Activated CD4-positive, alpha-beta T cell treated with anti-CD3 and anti-CD28 coated beads, Interleukin-2, Interleukin-6, amounts not matched to agents 100 ng/mL and 50 ng/mL, durations not matched to agents 16 hours and 8 hours (primary cell): Measurements from ENCODE around the gene GNL3.
"Not testable (repeated sequence)": the region's sequence is repeated elsewhere in the genome, so short reads cannot be mapped to it uniquely, and the experiment has no call there.

ENCODE experiments used
- DNase-seq: peaks from one replicate; pipeline ENCODE4 v3.0.0-alpha.2; 2020

The GNL3 gene

GRCh38 chr3:52722491-52722890 is 36.7 kb downstream of the GNL3 start:
- DNase-seq, result no peak

DNA sequence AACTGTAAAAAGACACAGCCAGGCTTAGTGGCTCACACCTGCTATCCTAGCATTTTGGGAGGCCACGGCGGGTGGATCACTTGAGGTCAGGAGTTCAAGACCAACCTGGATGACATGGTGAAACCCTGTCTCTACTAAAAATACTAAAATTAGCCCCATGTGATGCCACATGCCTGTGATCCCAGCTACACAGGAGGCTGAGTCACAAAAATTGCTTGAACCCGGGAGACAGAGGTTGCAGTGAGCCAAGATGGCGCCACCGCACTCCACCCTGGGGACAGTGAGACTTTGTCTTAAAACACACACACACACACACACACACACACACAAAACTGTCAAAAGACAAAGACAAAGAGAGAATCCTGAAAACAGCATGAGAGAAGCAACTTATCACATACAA is 38.1 kb downstream of the GNL3 start:
- no peak for DNase-seq

DNA sequence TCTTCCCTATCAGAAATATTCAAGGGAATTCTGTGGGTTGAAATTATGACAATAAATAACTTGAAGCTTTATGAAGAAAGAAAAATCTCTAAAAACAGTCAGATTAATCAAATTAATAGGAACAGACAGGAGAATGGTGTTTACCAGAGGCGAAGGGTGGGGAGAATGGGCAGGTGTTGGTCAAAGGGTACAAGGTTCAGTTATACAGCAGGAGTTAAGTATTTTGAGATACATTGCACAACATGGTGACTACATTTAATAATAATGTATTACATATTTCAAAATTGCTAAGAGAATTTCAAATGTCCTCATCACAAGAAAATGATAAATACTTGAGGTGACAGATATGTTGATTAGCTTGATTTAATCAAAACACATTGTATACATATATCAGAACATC is 38.7 kb downstream of the GNL3 start:
- DNase-seq, result no peak

GRCh38 chr3:52728753-52729152 is 42.9 kb downstream of the GNL3 start:
- DNase-seq, result not testable (repeated sequence)

DNA sequence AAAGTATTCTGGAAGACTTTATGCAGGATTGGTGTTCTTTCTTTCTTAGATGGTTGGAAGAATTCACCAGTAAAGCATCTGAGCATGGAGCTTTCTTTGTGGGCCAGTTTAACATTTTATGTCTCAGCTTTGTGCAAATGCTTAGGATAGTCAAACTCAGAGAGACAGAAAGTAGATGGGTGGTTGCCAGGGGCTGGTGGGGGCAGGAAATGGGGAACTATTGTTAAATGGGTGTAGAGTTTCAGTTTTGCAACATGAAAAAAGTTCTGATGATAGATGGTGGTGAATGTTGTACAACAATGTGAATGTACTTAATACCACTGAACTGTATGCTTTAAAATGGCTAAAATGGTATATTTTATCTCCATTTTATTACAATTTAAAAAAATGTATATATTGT is 44.8 kb downstream of the GNL3 start:
- DNase-seq, result no peak

GRCh38 chr3:52731590-52731989 is 45.8 kb downstream of the GNL3 start:
- DNase-seq, result no peak

DNA sequence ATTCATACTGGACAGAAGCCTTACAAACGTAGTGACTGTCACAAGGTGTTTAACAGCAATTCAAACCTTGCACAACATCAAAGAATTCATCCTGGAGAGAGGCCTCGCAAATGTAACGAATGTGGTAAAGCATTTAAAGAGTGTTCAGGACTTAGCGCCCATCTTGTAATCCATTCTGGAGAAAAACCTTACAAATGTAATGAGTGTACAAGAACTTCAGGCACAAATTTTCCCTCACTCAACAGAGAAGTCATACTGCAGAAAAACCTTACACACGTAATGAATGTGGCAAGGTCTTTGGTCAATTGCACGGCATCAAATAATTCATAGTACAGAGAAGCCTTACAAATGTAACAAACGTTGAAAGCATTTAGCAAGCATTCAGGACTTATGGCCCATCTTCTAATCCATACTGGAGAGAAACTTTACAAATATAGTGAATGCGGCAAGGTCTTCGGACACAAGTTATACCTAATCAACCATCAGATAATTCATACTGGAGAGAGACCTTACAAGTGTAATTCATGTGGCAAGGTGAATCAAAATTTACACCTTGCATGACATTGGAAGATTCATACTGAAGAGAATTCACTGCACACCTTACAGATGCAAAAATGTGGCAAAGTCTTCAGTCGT is 47.5 kb downstream of the GNL3 start:
- no peak for DNase-seq

GRCh38 chr3:52739730-52740129 is 53.9 kb downstream of the GNL3 start:
- no peak for DNase-seq

GRCh38 chr3:52742418-52743041 is 56.7 kb downstream of the GNL3 start:
- DNase-seq, result peak; percentile 34

DNA sequence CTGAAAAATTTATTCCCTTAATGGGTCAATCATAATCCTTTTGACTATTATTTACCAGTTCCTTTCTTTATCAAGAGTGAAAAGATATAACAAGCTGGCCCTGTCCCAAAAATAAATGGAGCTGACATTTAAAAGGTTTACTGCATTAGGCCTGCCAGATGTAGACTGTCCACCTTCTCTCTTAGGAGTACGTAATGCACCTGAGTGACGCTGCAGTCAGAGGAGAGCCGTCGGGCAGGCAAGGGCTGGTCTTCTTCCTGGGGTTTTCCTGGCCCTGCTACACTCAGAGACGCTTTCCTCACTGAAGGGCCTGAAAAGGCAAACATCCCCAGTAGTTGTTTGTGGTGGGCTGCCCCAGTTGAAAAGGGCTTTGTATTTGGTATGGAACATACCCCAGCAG is 57.3 kb downstream of the GNL3 start:
- no peak for DNase-seq

DNA sequence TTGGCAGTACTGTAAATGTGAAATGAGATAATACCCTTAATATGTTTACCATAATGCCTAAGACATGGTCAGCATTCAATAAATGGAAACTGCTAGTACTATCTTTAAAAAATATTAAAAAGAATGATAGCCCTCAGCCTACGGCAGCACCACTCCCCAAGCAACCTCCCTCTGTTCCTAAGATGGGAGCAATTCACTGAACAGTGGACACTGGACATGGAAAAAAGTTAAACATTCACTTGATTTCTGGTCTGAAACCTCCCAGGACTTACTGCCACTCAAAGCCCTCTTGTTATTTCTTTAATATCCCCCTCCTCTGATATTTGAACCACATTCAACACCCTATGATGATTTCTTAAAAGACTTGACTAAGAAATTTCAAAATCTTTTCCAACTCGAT is 57.9 kb downstream of the GNL3 start:
- no peak for DNase-seq
